Trophoblast cell (in vitro differentiated cells and primary cell): ENCODE measurements around the gene TSC22D2.
A peak's percentile ranks its signal among the peaks of the same experiment; 100 is the strongest.

Experiments used
- DNase-seq, 2 donors: peaks; one replicate each; pipeline ENCODE4 v3.0.0-alpha.2; 2016
- H2AFZ ChIP-seq: 2 replicates; pipeline ENCODE4 v1.6.1; 2013; ENCODE audit warnings: low read length, moderate library complexity, mild to moderate bottlenecking; ENCODE audit not compliant: insufficient read depth, poor library complexity
- H2AK5ac ChIP-seq: 2 replicates; pipeline ENCODE4 v1.6.1; 2013; ENCODE audit warnings: mild to moderate bottlenecking, low read length
- H2BK120ac ChIP-seq: 2 replicates; pipeline ENCODE4 v1.6.1; 2013; ENCODE audit warnings: low read length, mild to moderate bottlenecking, moderate library complexity; ENCODE audit not compliant: insufficient read depth, poor library complexity
- H2BK12ac ChIP-seq: 2 replicates; pipeline ENCODE4 v1.6.1; 2013; ENCODE audit warnings: mild to moderate bottlenecking, low read length, moderate library complexity
- H2BK5ac ChIP-seq: 2 replicates; pipeline ENCODE4 v1.6.1; 2013; ENCODE audit warnings: low read length, low read depth, moderate library complexity, mild to moderate bottlenecking; ENCODE audit not compliant: poor library complexity
- H3K14ac ChIP-seq: 2 replicates; pipeline ENCODE4 v1.6.1; 2013; ENCODE audit warnings: mild to moderate bottlenecking, low read length
- H3K18ac ChIP-seq: 2 replicates; pipeline ENCODE4 v1.6.1; 2013; ENCODE audit warnings: mild to moderate bottlenecking, low read length
- H3K23ac ChIP-seq: 2 replicates; pipeline ENCODE4 v1.6.1; 2013; ENCODE audit warnings: low read length
- H3K27ac ChIP-seq: 2 replicates; pipeline ENCODE4 v1.5.1; 2013; ENCODE audit warnings: low read depth, mild to moderate bottlenecking, inconsistent platforms, low read length, moderate library complexity
- H3K27me3 ChIP-seq: 2 replicates; pipeline ENCODE4 v1.6.1; 2013; ENCODE audit warnings: inconsistent platforms, mild to moderate bottlenecking, low read length, moderate library complexity; ENCODE audit not compliant: insufficient read depth
- H3K36me3 ChIP-seq, 2 experiments: 1 replicate in 1 of 2; 2 replicates in 1 of 2; pipeline ENCODE4 v1.6.1; 2013; ENCODE audit warnings: low read length in 2 of 2, mild to moderate bottlenecking in 2 of 2, moderate library complexity in 1 of 2; ENCODE audit not compliant: insufficient read depth in 2 of 2, control insufficient read depth in 1 of 2
- H3K4ac ChIP-seq: 2 replicates; pipeline ENCODE4 v1.6.1; 2013; ENCODE audit warnings: low read depth, mild to moderate bottlenecking, low read length, moderate library complexity
- H3K4me1 ChIP-seq, 2 experiments: 1 replicate in 1 of 2; 2 replicates in 1 of 2; pipeline ENCODE4 v1.6.1; 2013; ENCODE audit warnings: low read length in 2 of 2, mild to moderate bottlenecking in 2 of 2, moderate library complexity in 1 of 2; ENCODE audit not compliant: insufficient read depth in 2 of 2, control insufficient read depth in 1 of 2
- H3K4me2 ChIP-seq: 2 replicates; pipeline ENCODE4 v1.6.1; 2013; ENCODE audit warnings: inconsistent platforms, mild to moderate bottlenecking, low read length, moderate library complexity
- H3K4me3 ChIP-seq: 2 replicates; pipeline ENCODE4 v1.5.1; 2013; ENCODE audit warnings: mild to moderate bottlenecking, low read depth, low read length, inconsistent platforms
- H3K79me1 ChIP-seq: one replicate; pipeline ENCODE4 v1.6.1; 2013; ENCODE audit warnings: low read length
- H3K79me2 ChIP-seq: 2 replicates; pipeline ENCODE4 v1.6.1; 2013; ENCODE audit warnings: low read length, mild to moderate bottlenecking; ENCODE audit not compliant: control insufficient read depth, insufficient read depth, poor library complexity
- H3K9ac ChIP-seq: 2 replicates; pipeline ENCODE4 v1.6.1; 2013; ENCODE audit warnings: mild to moderate bottlenecking, low read length
- H3K9me3 ChIP-seq: 2 replicates; pipeline ENCODE4 v1.6.1; 2013; ENCODE audit warnings: low read depth, mild to moderate bottlenecking, control low read depth, inconsistent platforms, low read length; ENCODE audit not compliant: insufficient read depth
- H4K12ac ChIP-seq: 2 replicates; pipeline ENCODE4 v1.6.1; 2013; ENCODE audit warnings: low read depth, mild to moderate bottlenecking, low read length, moderate library complexity
- H4K8ac ChIP-seq: 2 replicates; pipeline ENCODE4 v1.6.1; 2013; ENCODE audit warnings: low read depth, mild to moderate bottlenecking, low read length, moderate library complexity
- H4K91ac ChIP-seq: one replicate; pipeline ENCODE4 v1.6.1; 2013; ENCODE audit warnings: low read depth, mild to moderate bottlenecking, low read length, moderate library complexity
- WGBS: extraction: QIAGEN DNeasy Blood & Tissue Kit; methylation state at CpG from one replicate; pipeline ENCODE4 v1.1.7; 2013; ENCODE audit warnings: missing lambda C conversion rate; ENCODE audit not compliant: insufficient read length, insufficient coverage; ENCODE audit errors: extremely low coverage; 5-methylcytosine and 5-hydroxymethylcytosine counted together

The TSC22D2 gene

DNA sequence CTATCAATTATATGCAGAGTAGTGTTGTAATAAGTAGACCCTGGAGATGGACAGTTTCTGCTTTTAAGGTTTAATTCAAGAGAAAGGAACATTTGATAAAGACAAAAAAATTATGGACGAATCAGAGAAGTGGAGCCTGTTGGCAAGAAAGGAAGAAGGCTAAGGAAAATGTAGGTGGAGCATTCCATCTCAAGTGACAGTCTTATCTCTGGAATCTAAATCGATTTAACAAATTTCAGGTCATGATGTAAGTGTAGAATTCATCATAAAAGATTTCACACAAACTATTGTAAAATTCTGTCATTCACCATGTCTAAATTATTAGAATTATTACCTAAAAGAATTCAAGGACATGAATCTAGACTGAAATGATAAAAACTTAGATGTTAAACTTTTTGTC is 36.3 kb downstream of the TSC22D2 start:
- Histone ChIP-seq H3K4me2 (no peak overlapping the region), H3K79me2 (peaks cover 2% of the 10 kb centered on the region), H2AK5ac (no peak overlapping the region), H3K4ac (no peak overlapping the region), H3K27me3 (no peaks in the 10 kb centered on the region), H3K79me1 (peaks cover 3% of the 10 kb centered on the region), H3K14ac (no peak overlapping the region), H4K91ac (no peak overlapping the region), H3K9ac (no peak overlapping the region), H2BK5ac (no peak overlapping the region), H3K23ac (no peak overlapping the region), H2AFZ (no peak overlapping the region), H2BK12ac (no peak overlapping the region), H2BK120ac (no peak overlapping the region), H3K18ac (no peak overlapping the region), H3K9me3 (no peaks in the 10 kb centered on the region), H4K12ac (no peak overlapping the region), H3K27ac (no peak overlapping the region), H3K4me1 (peaks cover 2 to 5% of the 10 kb centered on the region in 2 experiments), H3K36me3 (peaks cover 6 to 9% of the 10 kb centered on the region in 2 experiments), H4K8ac (no peak overlapping the region), H3K4me3 (no peak overlapping the region)
- whole genome bisulfite sequencing, result no CpG with 5 or more reads among the region's 2 CpGs
- DNase-seq, result no peak

DNA sequence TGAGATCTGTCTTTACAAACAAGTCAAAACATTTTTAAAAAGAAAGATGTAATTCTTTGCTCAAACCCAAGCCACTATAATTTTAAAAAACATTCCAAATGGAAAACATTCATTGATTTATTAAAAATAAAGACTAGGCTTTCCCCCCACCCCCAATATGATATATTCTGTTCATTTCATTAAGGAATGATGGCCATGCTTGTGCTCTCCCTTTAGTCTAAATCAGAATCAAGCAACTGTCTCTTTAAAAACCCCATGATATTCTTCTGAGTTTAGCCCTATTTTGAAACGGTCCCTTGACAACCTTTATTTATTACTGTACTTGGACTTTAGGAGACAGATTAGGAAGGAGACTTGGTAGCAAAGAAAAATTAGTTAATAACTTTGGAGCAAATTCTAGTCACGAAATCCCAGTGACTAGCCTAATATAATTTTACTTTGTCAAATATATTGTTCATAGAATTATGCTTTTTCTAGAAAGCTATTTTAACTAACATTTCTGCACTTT is 38.4 kb downstream of the TSC22D2 start:
- Histone ChIP-seq H3K79me2 (peaks cover 2% of the 10 kb centered on the region), H3K4me3 (no peak overlapping the region), H3K23ac (no peak overlapping the region), H3K36me3 (peaks cover 3 to 6% of the 10 kb centered on the region in 2 experiments), H3K27me3 (no peaks in the 10 kb centered on the region), H4K91ac (no peak overlapping the region), H4K8ac (no peak overlapping the region), H3K18ac (no peak overlapping the region), H3K14ac (no peak overlapping the region), H2AK5ac (no peak overlapping the region), H4K12ac (no peak overlapping the region), H2AFZ (no peak overlapping the region), H3K4ac (no peak overlapping the region), H2BK5ac (no peak overlapping the region), H3K4me1 (peaks cover 2 to 4% of the 10 kb centered on the region in 2 experiments), H3K9me3 (no peaks in the 10 kb centered on the region), H2BK12ac (no peak overlapping the region), H3K9ac (no peak overlapping the region), H2BK120ac (no peak overlapping the region), H3K79me1 (peaks cover 3% of the 10 kb centered on the region), H3K4me2 (no peak overlapping the region), H3K27ac (no peak overlapping the region)
- WGBS, result no CpG with 5 or more reads among the region's 2 CpGs
- no peak for DNase-seq

DNA sequence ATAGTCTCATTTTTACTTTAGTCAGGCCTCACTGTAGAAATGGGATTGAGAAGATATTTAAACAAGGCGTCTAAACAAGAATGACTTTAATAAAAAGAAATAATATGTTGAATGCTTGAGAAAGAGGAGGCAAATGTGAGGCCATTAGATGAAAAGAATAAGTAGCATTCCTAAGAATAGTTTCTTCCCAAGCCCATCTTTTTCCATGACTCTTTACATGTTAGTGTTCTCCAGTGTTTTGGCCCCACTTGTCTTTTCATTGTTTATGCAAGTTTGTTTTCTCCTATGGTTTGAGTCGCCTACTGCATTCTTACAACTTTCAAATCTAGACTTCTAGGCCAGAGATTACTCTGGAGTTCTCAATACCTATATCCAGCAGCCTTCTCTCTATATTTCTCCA is 39.0 kb downstream of the TSC22D2 start:
- Histone ChIP-seq H3K9ac (no peak overlapping the region), H3K27me3 (no peaks in the 10 kb centered on the region), H3K14ac (no peak overlapping the region), H3K4me2 (no peak overlapping the region), H3K23ac (no peak overlapping the region), H2AFZ (no peak overlapping the region), H3K79me1 (peaks cover 3% of the 10 kb centered on the region), H2AK5ac (no peak overlapping the region), H2BK5ac (no peak overlapping the region), H3K9me3 (no peaks in the 10 kb centered on the region), H2BK12ac (no peak overlapping the region), H4K8ac (no peak overlapping the region), H3K36me3 (peaks cover 3 to 7% of the 10 kb centered on the region in 2 experiments), H2BK120ac (no peak overlapping the region), H3K18ac (no peak overlapping the region), H3K4me1 (peaks cover 2 to 4% of the 10 kb centered on the region in 2 experiments), H3K27ac (no peak overlapping the region), H3K79me2 (peaks cover 2% of the 10 kb centered on the region), H3K4me3 (no peak overlapping the region), H4K12ac (no peak overlapping the region), H4K91ac (no peak overlapping the region), H3K4ac (no peak overlapping the region)
- peak in 1 of 2 donors; percentile 39 for DNase-seq
- no CpG with 5 or more reads among the region's 2 CpGs for WGBS

DNA sequence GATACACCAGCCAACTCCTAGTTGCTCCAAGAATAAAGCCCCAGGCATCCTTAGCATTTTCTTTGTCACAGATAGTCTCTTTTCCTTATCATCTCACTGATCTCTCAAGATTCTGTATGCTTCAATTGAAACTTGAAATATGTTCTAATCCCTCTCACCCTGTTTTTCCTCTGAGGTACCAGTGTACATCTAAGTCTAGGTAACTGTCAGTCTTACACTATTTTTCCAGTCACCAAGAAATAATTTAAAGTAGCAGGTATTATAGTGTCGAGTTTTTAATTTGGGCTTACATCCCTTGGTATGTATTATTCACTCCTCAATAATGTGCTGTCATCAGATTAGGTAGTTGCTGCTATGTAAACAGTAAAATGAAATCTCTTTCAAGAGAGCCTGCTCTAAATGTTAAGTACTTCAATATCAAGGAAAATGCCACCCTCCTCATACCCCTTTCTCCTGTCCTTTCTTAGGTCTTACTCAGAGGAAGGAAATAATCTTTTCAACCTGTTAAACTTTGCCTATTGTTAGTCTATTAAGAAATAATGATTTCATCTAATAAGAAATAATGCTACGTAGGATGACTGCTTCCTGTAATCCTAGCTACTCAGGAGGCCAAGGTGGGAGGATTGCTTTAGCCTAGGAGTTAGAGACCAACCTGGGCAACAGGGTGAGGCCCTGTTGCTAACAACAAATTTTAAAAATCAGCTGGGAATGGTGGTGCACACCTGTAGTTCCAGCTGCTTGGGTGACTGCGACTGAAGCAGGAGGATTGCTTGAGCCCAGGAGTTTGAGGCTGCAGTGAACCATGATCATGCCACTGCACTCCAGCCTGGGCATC is 39.8 kb downstream of the TSC22D2 start:
- Histone ChIP-seq H3K4me1 (peaks cover 2 to 4% of the 10 kb centered on the region in 2 experiments), H3K14ac (no peak overlapping the region), H3K27ac (no peak overlapping the region), H2BK120ac (no peak overlapping the region), H4K8ac (no peak overlapping the region), H2AK5ac (peak overlapping the region; percentile 46), H3K4ac (peak overlapping the region; percentile 89), H4K12ac (no peak overlapping the region), H3K18ac (peak overlapping the region; percentile 75), H3K4me2 (no peak overlapping the region), H3K9me3 (no peaks in the 10 kb centered on the region), H3K79me2 (no peaks in the 10 kb centered on the region), H3K27me3 (no peaks in the 10 kb centered on the region), H2AFZ (no peak overlapping the region), H4K91ac (peak overlapping the region; percentile 37), H3K4me3 (no peak overlapping the region), H3K79me1 (peaks cover 3% of the 10 kb centered on the region), H2BK5ac (peak overlapping the region; percentile 56), H2BK12ac (peak overlapping the region; percentile 49), H3K36me3 (peaks cover 0 to 5% of the 10 kb centered on the region in 2 experiments), H3K9ac (no peak overlapping the region), H3K23ac (no peak overlapping the region)
- peak; percentile 72 to 85 for DNase-seq
- no CpG with 5 or more reads among the region's 3 CpGs for WGBS
